Measurements from ENCODE around the gene CHD9. TPM values are rescaled to one million over a fixed set of nuclear protein-coding genes. Genes with fewer than 3 reads are reported as not detected.
A peak's percentile ranks its signal among the peaks of the same experiment; 100 is the strongest.

CHD9 gene
- total RNA-seq, 4 donors from 2014 or later = 82.2 to 114 (median 91.3) TPM

GRCh38 chr16:53201900-53202299 lies 147.1 kb downstream of the CHD9 start:
- TF ChIP-seq CTCF (IDR thresholded peaks at IDR 0.05) (no peak), POLR2A (IDR thresholded peaks at IDR 0.05) (no peak), EP300 (IDR thresholded peaks at IDR 0.05) (no peak)
- Histone ChIP-seq H3K36me3 (no peaks in the 10 kb centered on the region), H3K4me3 (no peak overlapping the region), H3K9me3 (no peaks in the 10 kb centered on the region), H3K27ac (no peak overlapping the region), H3K4me1 (peaks cover 0 to 4% (median under 1%) of the 10 kb centered on the region in 4 donors), H3K27me3 (no peaks in the 10 kb centered on the region)
- no peak for DNase-seq (ENCODE audit: low spot score in 2 of 2)
- 93 to 96% methylated on average over 1 of the region's 1 CpG for WGBS, 2 donors

GRCh38 chr16:53202398-53202797 lies 147.6 kb downstream of the CHD9 start:
- TF ChIP-seq CTCF (IDR thresholded peaks at IDR 0.05) (no peak), POLR2A (IDR thresholded peaks at IDR 0.05) (no peak), EP300 (IDR thresholded peaks at IDR 0.05) (no peak)
- H3K27me3 ChIP-seq = no peaks in the 10 kb centered on the region
- H3K27ac ChIP-seq = no peak overlapping the region
- no peak overlapping the region for H3K4me3 ChIP-seq
- H3K4me1 ChIP-seq = peaks cover 0 to 9% (median 3%) of the 10 kb centered on the region in 4 donors
- no peaks in the 10 kb centered on the region for H3K9me3 ChIP-seq
- no peaks in the 10 kb centered on the region for H3K36me3 ChIP-seq
- DNase-seq (ENCODE audit: low spot score in 2 of 2) = no peak

GRCh38 chr16:53207810-53208752 lies 153.3 kb downstream of the CHD9 start:
- H3K4me1 ChIP-seq = peaks cover 0 to 60% (median 16%) of the 10 kb centered on the region in 4 donors
- H3K4me3 ChIP-seq = peak overlapping the region; percentile 28 to 49 (median 44)
- no peaks in the 10 kb centered on the region for H3K9me3 ChIP-seq
- H3K36me3 ChIP-seq = no peaks in the 10 kb centered on the region
- H3K27me3 ChIP-seq = no peaks in the 10 kb centered on the region
- peak in 1 of 2 donors; percentile 52 for DNase-seq (ENCODE audit: low spot score in 2 of 2)
- TF ChIP-seq CTCF (IDR thresholded peaks at IDR 0.05) (peak; percentile 32 to 62 (median 55)), EP300 (IDR thresholded peaks at IDR 0.05) (peak in 1 of 2 donors; percentile 58), POLR2A (IDR thresholded peaks at IDR 0.05) (no peak)
- H3K27ac ChIP-seq = peak overlapping the region; percentile 56 to 93 (median 84)
- WGBS, 2 donors = 1 to 2% methylated on average over 8 of the region's 8 CpGs

GRCh38 chr16:53209429-53209828 lies 154.6 kb downstream of the CHD9 start:
- no peaks in the 10 kb centered on the region for H3K27me3 ChIP-seq
- no peaks in the 10 kb centered on the region for H3K9me3 ChIP-seq
- no peak for TF ChIP-seq EP300 (IDR thresholded peaks at IDR 0.05)
- no peak for TF ChIP-seq POLR2A (IDR thresholded peaks at IDR 0.05)
- no peak for TF ChIP-seq CTCF (IDR thresholded peaks at IDR 0.05)
- H3K36me3 ChIP-seq = no peaks in the 10 kb centered on the region
- peak overlapping the region; percentile 13 to 49 (median 28) for H3K4me3 ChIP-seq
- H3K4me1 ChIP-seq = peaks cover 0 to 74% (median 20%) of the 10 kb centered on the region in 4 donors
- WGBS, 2 donors = 3 to 6% methylated on average over 5 of the region's 5 CpGs
- peak overlapping the region; percentile 50 to 93 (median 72) for H3K27ac ChIP-seq
- DNase-seq (ENCODE audit: low spot score in 2 of 2) = no peak

GRCh38 chr16:53209877-53210276 lies 155.1 kb downstream of the CHD9 start:
- H3K4me1 ChIP-seq = peaks cover 0 to 78% (median 20%) of the 10 kb centered on the region in 4 donors
- DNase-seq (ENCODE audit: low spot score in 2 of 2) = no peak
- peak overlapping the region in 3 of 4 donors; percentile 50 to 93 (median 87) for H3K27ac ChIP-seq
- H3K9me3 ChIP-seq = no peaks in the 10 kb centered on the region
- H3K27me3 ChIP-seq = no peaks in the 10 kb centered on the region
- WGBS, 2 donors = 5 to 7% methylated on average over 2 of the region's 2 CpGs
- H3K36me3 ChIP-seq = no peaks in the 10 kb centered on the region
- no peak for TF ChIP-seq CTCF (IDR thresholded peaks at IDR 0.05)
- no peak for TF ChIP-seq POLR2A (IDR thresholded peaks at IDR 0.05)
- no peak for TF ChIP-seq EP300 (IDR thresholded peaks at IDR 0.05)
- H3K4me3 ChIP-seq = peak overlapping the region; percentile 13 to 49 (median 28)
